ENCODE data around the gene RHBDD2. TPM values are rescaled to one million over a fixed set of nuclear protein-coding genes. Genes with fewer than 3 reads are reported as not detected.
"Not testable (repeated sequence)": the region's sequence is repeated elsewhere in the genome, so short reads cannot be mapped to it uniquely, and the experiment has no call there.

The RHBDD2 gene
- total RNA-seq, 4 donors from 2014 or later = 35.5 to 76.9 (median 57.6) TPM

- no peaks in the 10 kb centered on the region for H3K4me1 ChIP-seq
- no peak for DNase-seq
- H3K27ac ChIP-seq = no peak overlapping the region
- no peak for TF ChIP-seq POLR2A (IDR thresholded peaks at IDR 0.05)
- no peak for TF ChIP-seq CTCF (IDR thresholded peaks at IDR 0.05)
- no peaks in the 10 kb centered on the region for H3K9me3 ChIP-seq
- no peaks in the 10 kb centered on the region for H3K36me3 ChIP-seq
- H3K27me3 ChIP-seq = no peaks in the 10 kb centered on the region
- H3K4me3 ChIP-seq = no peak overlapping the region
These were observed 29.3 kb upstream of the RHBDD2 start for GRCh38 chr7:75849573-75849972.

GRCh38 chr7:75850235-75850634, 28.6 kb upstream of the RHBDD2 start:
- Histone ChIP-seq H3K9me3 (no peaks in the 10 kb centered on the region), H3K36me3 (no peaks in the 10 kb centered on the region), H3K4me1 (no peaks in the 10 kb centered on the region), H3K27me3 (no peaks in the 10 kb centered on the region), H3K27ac (no peak overlapping the region), H3K4me3 (no peak overlapping the region)
- no peak for DNase-seq
- no peak for TF ChIP-seq CTCF (IDR thresholded peaks at IDR 0.05)
- no peak for TF ChIP-seq POLR2A (IDR thresholded peaks at IDR 0.05)

GRCh38 chr7:75854233-75854632, 24.6 kb upstream of the RHBDD2 start:
- Histone ChIP-seq H3K27me3 (no peaks in the 10 kb centered on the region), H3K9me3 (no peaks in the 10 kb centered on the region), H3K36me3 (no peaks in the 10 kb centered on the region), H3K4me1 (no peaks in the 10 kb centered on the region), H3K4me3 (no peak overlapping the region), H3K27ac (no peak overlapping the region)
- no peak for DNase-seq
- no peak for TF ChIP-seq CTCF (IDR thresholded peaks at IDR 0.05)
- TF ChIP-seq POLR2A (IDR thresholded peaks at IDR 0.05) = no peak

GRCh38 chr7:75854813-75855345, 24.0 kb upstream of the RHBDD2 start:
- not testable (repeated sequence) for H3K4me1 ChIP-seq, H3K36me3 ChIP-seq, DNase-seq, H3K27ac ChIP-seq, H3K9me3 ChIP-seq, H3K27me3 ChIP-seq, H3K4me3 ChIP-seq

GRCh38 chr7:75856536-75856935, 22.3 kb upstream of the RHBDD2 start:
- Histone ChIP-seq H3K27me3 (no peaks in the 10 kb centered on the region), H3K4me1 (no peaks in the 10 kb centered on the region), H3K9me3 (no peaks in the 10 kb centered on the region), H3K36me3 (no peaks in the 10 kb centered on the region), H3K27ac (no peak overlapping the region), H3K4me3 (no peak overlapping the region)
- no peak for DNase-seq
- TF ChIP-seq CTCF (IDR thresholded peaks at IDR 0.05) (no peak), POLR2A (IDR thresholded peaks at IDR 0.05) (no peak)

- no peaks in the 10 kb centered on the region for H3K9me3 ChIP-seq
- TF ChIP-seq CTCF (IDR thresholded peaks at IDR 0.05) (no peak), POLR2A (IDR thresholded peaks at IDR 0.05) (no peak)
These were observed 20.4 kb upstream of the RHBDD2 start for GRCh38 chr7:75858410-75858809.

More at GRCh38 chr7:75858410-75858809, 20.4 kb upstream of the RHBDD2 start:
- DNase-seq = no peak
- no peaks in the 10 kb centered on the region for H3K36me3 ChIP-seq
- no peaks in the 10 kb centered on the region for H3K4me1 ChIP-seq
- H3K27me3 ChIP-seq = no peaks in the 10 kb centered on the region
- H3K27ac ChIP-seq = no peak overlapping the region
- no peak overlapping the region for H3K4me3 ChIP-seq
